Measurements from ENCODE around the gene FEV.
A peak's percentile ranks its signal among the peaks of the same experiment; 100 is the strongest.

The FEV gene

GRCh38 chr2:218959761-218960308 lies 25.1 kb downstream of the FEV start:
- DNase-seq (ENCODE audit: low read depth), result no peak
- TF ChIP-seq, protein P1, sequence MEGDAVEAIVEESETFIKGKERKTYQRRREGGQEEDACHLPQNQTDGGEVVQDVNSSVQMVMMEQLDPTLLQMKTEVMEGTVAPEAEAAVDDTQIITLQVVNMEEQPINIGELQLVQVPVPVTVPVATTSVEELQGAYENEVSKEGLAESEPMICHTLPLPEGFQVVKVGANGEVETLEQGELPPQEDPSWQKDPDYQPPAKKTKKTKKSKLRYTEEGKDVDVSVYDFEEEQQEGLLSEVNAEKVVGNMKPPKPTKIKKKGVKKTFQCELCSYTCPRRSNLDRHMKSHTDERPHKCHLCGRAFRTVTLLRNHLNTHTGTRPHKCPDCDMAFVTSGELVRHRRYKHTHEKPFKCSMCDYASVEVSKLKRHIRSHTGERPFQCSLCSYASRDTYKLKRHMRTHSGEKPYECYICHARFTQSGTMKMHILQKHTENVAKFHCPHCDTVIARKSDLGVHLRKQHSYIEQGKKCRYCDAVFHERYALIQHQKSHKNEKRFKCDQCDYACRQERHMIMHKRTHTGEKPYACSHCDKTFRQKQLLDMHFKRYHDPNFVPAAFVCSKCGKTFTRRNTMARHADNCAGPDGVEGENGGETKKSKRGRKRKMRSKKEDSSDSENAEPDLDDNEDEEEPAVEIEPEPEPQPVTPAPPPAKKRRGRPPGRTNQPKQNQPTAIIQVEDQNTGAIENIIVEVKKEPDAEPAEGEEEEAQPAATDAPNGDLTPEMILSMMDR (conservative IDR thresholded peaks at IDR 0.05; ENCODE audit: low read depth, low read length), result no peak
- H3K4me3 ChIP-seq (ENCODE audit: low read depth, low read length), result peak overlapping the region; percentile 40

- peak within 1 kb of the TSS; percentile 40 for H3K4me3 ChIP-seq (ENCODE audit: low read depth, low read length)
- DNase-seq (ENCODE audit: low read depth), result peak; percentile 81
Observed at GRCh38 chr2:218959141-218959731, 25.7 kb downstream of the FEV start, which contains the start of gene CDK5R2. TSS of gene CDK5R2 (plus strand) at chr2:218959666. CDS start at chr2:218959821, 155 bp downstream.

GRCh38 chr2:218958276-218958675 lies 26.7 kb downstream of the FEV start:
- H3K4me3 ChIP-seq (ENCODE audit: low read depth, low read length), result no peak overlapping the region
- TF ChIP-seq, protein P1 (conservative IDR thresholded peaks at IDR 0.05; ENCODE audit: low read depth, low read length), result no peak
- DNase-seq (ENCODE audit: low read depth), result no peak

More at GRCh38 chr2:218959141-218959731, 25.7 kb downstream of the FEV start, which contains the start of gene CDK5R2:
- TF ChIP-seq, protein P1 (conservative IDR thresholded peaks at IDR 0.05; ENCODE audit: low read depth, low read length), result no peak

GRCh38 chr2:218957671-218958070 lies 27.3 kb downstream of the FEV start:
- TF ChIP-seq, protein P1 (conservative IDR thresholded peaks at IDR 0.05; ENCODE audit: low read depth, low read length), result no peak

GRCh38 chr2:218956039-218956438 lies 28.9 kb downstream of the FEV start:
- H3K4me3 ChIP-seq (ENCODE audit: low read depth, low read length), result no peak overlapping the region
- TF ChIP-seq, protein P1 (conservative IDR thresholded peaks at IDR 0.05; ENCODE audit: low read depth, low read length), result no peak
- DNase-seq (ENCODE audit: low read depth), result no peak

More at GRCh38 chr2:218957671-218958070, 27.3 kb downstream of the FEV start:
- no peak overlapping the region for H3K4me3 ChIP-seq (ENCODE audit: low read depth, low read length)
- DNase-seq (ENCODE audit: low read depth), result no peak

GRCh38 chr2:218954541-218955300 lies 30.3 kb downstream of the FEV start:
- TF ChIP-seq, protein P1 (conservative IDR thresholded peaks at IDR 0.05; ENCODE audit: low read depth, low read length), result no peak
- no peak for DNase-seq (ENCODE audit: low read depth)
- no peak overlapping the region for H3K4me3 ChIP-seq (ENCODE audit: low read depth, low read length)
